HEK293 (cell line): ENCODE data around the gene SLC38A7.

ENCODE experiments used
- FEZF1 ChIP-seq: fragments of 450-650 bp; formaldehyde crosslinking; IDR thresholded peaks from 2 replicates; pipeline ENCODE4 v1.5.1; 2016; ENCODE audit warnings: missing biosample characterization, missing genetic modification characterization
- GFI1B ChIP-seq: fragments of 450-650 bp; formaldehyde crosslinking; IDR thresholded peaks from 2 replicates; pipeline ENCODE4 v1.5.1; 2016; ENCODE audit warnings: missing biosample characterization, missing genetic modification characterization
- HOXD13 ChIP-seq: sonication (generic); formaldehyde crosslinking; IDR thresholded peaks from 2 replicates; pipeline ENCODE4 v1.8.0; 2022; ENCODE audit warnings: missing genetic modification reagents, borderline replicate concordance
- PATZ1 ChIP-seq: fragments of 450-650 bp; formaldehyde crosslinking; IDR thresholded peaks from 2 replicates; pipeline ENCODE4 v1.5.1; 2016; ENCODE audit warnings: missing biosample characterization, missing genetic modification characterization
- PRDM2 ChIP-seq: fragments of 450-650 bp; formaldehyde crosslinking; IDR thresholded peaks from 2 replicates; pipeline ENCODE4 v1.5.1; 2016; ENCODE audit warnings: missing biosample characterization, missing genetic modification characterization, borderline replicate concordance
- SP7 ChIP-seq: fragments of 450-650 bp; formaldehyde crosslinking; IDR thresholded peaks from 2 replicates; pipeline ENCODE4 v1.5.1; 2016; ENCODE audit warnings: missing biosample characterization, missing genetic modification characterization
- ZBTB11 ChIP-seq: fragments of 450-650 bp; formaldehyde crosslinking; conservative IDR thresholded peaks from 2 replicates; pipeline ENCODE4 v1.5.1; 2016; ENCODE audit warnings: low read depth, missing biosample characterization, missing genetic modification characterization
- ZNF169 ChIP-seq: fragments of 450-650 bp; formaldehyde crosslinking; IDR thresholded peaks from 2 replicates; pipeline ENCODE4 v1.5.1; 2016; ENCODE audit warnings: missing biosample characterization, missing genetic modification characterization
- ZNF2 ChIP-seq: fragments of 450-650 bp; formaldehyde crosslinking; IDR thresholded peaks from 2 replicates; pipeline ENCODE4 v1.5.1; 2016; ENCODE audit warnings: missing biosample characterization, missing genetic modification characterization
- ZNF280D ChIP-seq: fragments of 450-650 bp; formaldehyde crosslinking; IDR thresholded peaks from 2 replicates; pipeline ENCODE4 v1.5.1; 2016; ENCODE audit warnings: missing biosample characterization, missing genetic modification characterization
- ZNF335 ChIP-seq: fragments of 450-650 bp; formaldehyde crosslinking; conservative IDR thresholded peaks from 2 replicates; pipeline ENCODE4 v1.5.1; 2016; ENCODE audit warnings: missing biosample characterization, missing genetic modification characterization
- ZNF37A ChIP-seq: fragments of 450-650 bp; IDR thresholded peaks from 2 replicates; pipeline ENCODE4 v1.5.1; 2018; ENCODE audit warnings: missing biosample characterization, missing genetic modification characterization
- ZNF391 ChIP-seq: fragments of 450-650 bp; formaldehyde crosslinking; IDR thresholded peaks from 2 replicates; pipeline ENCODE4 v1.5.1; 2016; ENCODE audit warnings: low read depth, missing biosample characterization, missing genetic modification characterization, borderline replicate concordance
- ZNF514 ChIP-seq: fragments of 450-650 bp; formaldehyde crosslinking; IDR thresholded peaks from 2 replicates; pipeline ENCODE4 v1.5.1; 2016; ENCODE audit warnings: missing biosample characterization, missing genetic modification characterization
- ZNF621 ChIP-seq: fragments of 450-650 bp; formaldehyde crosslinking; IDR thresholded peaks from 2 replicates; pipeline ENCODE4 v1.5.1; 2017; ENCODE audit warnings: missing biosample characterization, missing genetic modification characterization
- ZNF660 ChIP-seq: fragments of 450-650 bp; IDR thresholded peaks from 2 replicates; pipeline ENCODE4 v1.5.1; 2018; ENCODE audit warnings: missing biosample characterization, mild to moderate bottlenecking, missing genetic modification characterization
- ZNF670 ChIP-seq: fragments of 450-650 bp; formaldehyde crosslinking; IDR thresholded peaks from 2 replicates; pipeline ENCODE4 v1.5.1; 2016; ENCODE audit warnings: missing biosample characterization, missing genetic modification characterization, low read depth
- ZNF692 ChIP-seq: fragments of 450-650 bp; formaldehyde crosslinking; IDR thresholded peaks from 2 replicates; pipeline ENCODE4 v1.5.1; 2016; ENCODE audit warnings: missing biosample characterization, missing genetic modification characterization
- ZNF701 ChIP-seq: fragments of 450-650 bp; formaldehyde crosslinking; IDR thresholded peaks from 2 replicates; pipeline ENCODE4 v1.5.1; 2016; ENCODE audit warnings: missing biosample characterization, missing genetic modification characterization
- ZNF76 ChIP-seq: fragments of 450-650 bp; formaldehyde crosslinking; IDR thresholded peaks from 2 replicates; pipeline ENCODE4; 2016; ENCODE audit warnings: low read depth, missing biosample characterization, missing genetic modification characterization, borderline replicate concordance
- ZSCAN5A ChIP-seq: fragments of 450-650 bp; formaldehyde crosslinking; IDR thresholded peaks from 2 replicates; pipeline ENCODE4 v1.5.1; 2016; ENCODE audit warnings: missing biosample characterization, missing genetic modification characterization

The SLC38A7 gene

GRCh38 chr16:58733671-58734458 lies 49.3 kb upstream of the SLC38A7 start, which contains the start of gene GOT2 (continued):
- TF ChIP-seq ZNF280D (tag by site-specific recombination) (no peak), ZNF692 (tag by site-specific recombination) (0 out of 2 replicates have a peak, but pooled peaks have one; percentile 75), PATZ1 (0 out of 2 replicates have a peak, but pooled peaks have one; percentile 57), SP7 (tag by site-specific recombination) (peak; percentile 81), ZSCAN5A (tag by site-specific recombination) (peak; percentile 65; the same call in 1 of the 2 replicates), ZNF2 (tag by site-specific recombination) (no peak; the same call in 1 of the 2 replicates), GFI1B (tag by site-specific recombination) (no peak), ZNF670 (tag by site-specific recombination) (no peak), ZNF514 (no peak), FEZF1 (no peak; the same call in 1 of the 2 replicates), ZNF76 (peak; percentile 5; the same call in 1 of the 2 replicates), HOXD13 (0 out of 2 replicates have a peak, but pooled peaks have one; percentile 63), PRDM2 (tag by site-specific recombination) (no peak), ZNF169 (tag by site-specific recombination) (no peak), ZBTB11 (tag by site-specific recombination) (peak; percentile 78), ZNF660 (tag by site-specific recombination) (peak; percentile 94), ZNF701 (tag by site-specific recombination) (no peak), ZNF37A (tag by site-specific recombination) (no peak), ZNF391 (tag by site-specific recombination) (0 out of 2 replicates have a peak, but pooled peaks have one; percentile 36), ZNF621 (no peak), ZNF335 (tag by site-specific recombination) (peak; percentile 89)
